Central memory CD8-positive, alpha-beta T cell (primary cell): ENCODE results near the gene BAIAP2.

ENCODE experiments used
- ATAC-seq: fragments of 150-1000 bp; cut with Tn5 transposase; replicated peaks from 2 replicates; pipeline ENCODE4 v1.10.0; 2022; ENCODE audit warnings: mild to moderate bottlenecking, moderate FRiP score, moderate number of reproducible peaks; ENCODE audit not compliant: poor library complexity, severe bottlenecking; ENCODE audit errors: extremely low read depth
- DNase-seq, 2 donors: peaks; one replicate each; pipeline ENCODE4 v3.0.0; 2021; ENCODE audit warnings: low spot score in 2 of 2
- H3K27ac Mint-ChIP-seq: one replicate; pipeline ENCODE4 v1.8.0; 2022; ENCODE audit warnings: low read depth, mild to moderate bottlenecking, moderate library complexity, mixed read lengths
- H3K27me3 Mint-ChIP-seq: one replicate; pipeline ENCODE4 v1.8.0; 2022; ENCODE audit warnings: mixed read lengths
- H3K36me3 Mint-ChIP-seq: one replicate; pipeline ENCODE4 v1.8.0; 2022; ENCODE audit warnings: mild to moderate bottlenecking, moderate library complexity, mixed read lengths; ENCODE audit not compliant: insufficient read depth
- H3K4me1 Mint-ChIP-seq: one replicate; pipeline ENCODE4 v1.8.0; 2022; ENCODE audit warnings: mixed read lengths
- H3K4me3 Mint-ChIP-seq: one replicate; pipeline ENCODE4 v1.8.0; 2022; ENCODE audit warnings: mild to moderate bottlenecking, moderate library complexity, mixed read lengths
- H3K9me3 Mint-ChIP-seq: one replicate; pipeline ENCODE4 v1.8.0; 2022; ENCODE audit warnings: mixed read lengths

Gene BAIAP2

GRCh38 chr17:81127133-81127455, 92.1 kb downstream of the BAIAP2 start:
- Mint-ChIP-seq H3K27ac (no peak overlapping the region), H3K27me3 (no peaks in the 10 kb centered on the region), H3K4me3 (no peak overlapping the region), H3K4me1 (no peaks in the 10 kb centered on the region), H3K36me3 (no peaks in the 10 kb centered on the region), H3K9me3 (no peaks in the 10 kb centered on the region)
- no peak for DNase-seq
- no peak for ATAC-seq

GRCh38 chr17:81127526-81128177, 92.7 kb downstream of the BAIAP2 start:
- H3K9me3 Mint-ChIP-seq, result no peaks in the 10 kb centered on the region
- DNase-seq (no peak), ATAC-seq (no peak)
- H3K27ac Mint-ChIP-seq, result no peak overlapping the region
- H3K27me3 Mint-ChIP-seq, result no peaks in the 10 kb centered on the region
- H3K4me3 Mint-ChIP-seq, result no peak overlapping the region
- no peaks in the 10 kb centered on the region for H3K36me3 Mint-ChIP-seq
- no peaks in the 10 kb centered on the region for H3K4me1 Mint-ChIP-seq

- Mint-ChIP-seq H3K36me3 (no peaks in the 10 kb centered on the region), H3K27me3 (no peaks in the 10 kb centered on the region), H3K4me1 (no peaks in the 10 kb centered on the region), H3K27ac (no peak overlapping the region), H3K9me3 (no peaks in the 10 kb centered on the region), H3K4me3 (no peak overlapping the region)
- no peak for ATAC-seq
- no peak for DNase-seq
These were observed 93.4 kb downstream of the BAIAP2 start for GRCh38 chr17:81128338-81128737.

GRCh38 chr17:81128774-81129173, 93.8 kb downstream of the BAIAP2 start:
- H3K4me1 Mint-ChIP-seq, result no peaks in the 10 kb centered on the region
- H3K36me3 Mint-ChIP-seq, result no peaks in the 10 kb centered on the region
- no peaks in the 10 kb centered on the region for H3K27me3 Mint-ChIP-seq
- ATAC-seq (no peak), DNase-seq (no peak)
- H3K4me3 Mint-ChIP-seq, result no peak overlapping the region
- H3K9me3 Mint-ChIP-seq, result no peaks in the 10 kb centered on the region
- no peak overlapping the region for H3K27ac Mint-ChIP-seq

- ATAC-seq, result no peak
- DNase-seq, result no peak
- no peaks in the 10 kb centered on the region for H3K9me3 Mint-ChIP-seq
- no peak overlapping the region for H3K4me3 Mint-ChIP-seq
- H3K27ac Mint-ChIP-seq, result no peak overlapping the region
- H3K36me3 Mint-ChIP-seq, result no peaks in the 10 kb centered on the region
- no peaks in the 10 kb centered on the region for H3K27me3 Mint-ChIP-seq
- H3K4me1 Mint-ChIP-seq, result no peaks in the 10 kb centered on the region
These were observed 94.3 kb downstream of the BAIAP2 start for GRCh38 chr17:81129289-81129688.

- Mint-ChIP-seq H3K4me3 (no peak overlapping the region), H3K27me3 (no peaks in the 10 kb centered on the region), H3K9me3 (no peaks in the 10 kb centered on the region), H3K36me3 (no peaks in the 10 kb centered on the region), H3K4me1 (no peaks in the 10 kb centered on the region), H3K27ac (no peak overlapping the region)
- DNase-seq (no peak), ATAC-seq (no peak)
These were observed 94.9 kb downstream of the BAIAP2 start for GRCh38 chr17:81129711-81130367.

- H3K4me3 Mint-ChIP-seq, result no peak overlapping the region
- no peaks in the 10 kb centered on the region for H3K9me3 Mint-ChIP-seq
- H3K36me3 Mint-ChIP-seq, result no peaks in the 10 kb centered on the region
- H3K27ac Mint-ChIP-seq, result no peak overlapping the region
- H3K4me1 Mint-ChIP-seq, result no peaks in the 10 kb centered on the region
- ATAC-seq, result no peak
- no peak for DNase-seq
- H3K27me3 Mint-ChIP-seq, result no peaks in the 10 kb centered on the region
These were observed 95.7 kb downstream of the BAIAP2 start for GRCh38 chr17:81130385-81131361.

- Mint-ChIP-seq H3K4me1 (no peaks in the 10 kb centered on the region), H3K36me3 (no peaks in the 10 kb centered on the region), H3K27me3 (no peaks in the 10 kb centered on the region), H3K27ac (no peak overlapping the region), H3K4me3 (no peak overlapping the region), H3K9me3 (no peaks in the 10 kb centered on the region)
- DNase-seq (no peak), ATAC-seq (no peak)
These were observed 96.7 kb downstream of the BAIAP2 start for GRCh38 chr17:81131486-81132196.

- Mint-ChIP-seq H3K36me3 (no peaks in the 10 kb centered on the region), H3K4me3 (no peak overlapping the region), H3K27ac (no peak overlapping the region), H3K27me3 (no peaks in the 10 kb centered on the region), H3K4me1 (no peaks in the 10 kb centered on the region), H3K9me3 (no peaks in the 10 kb centered on the region)
- no peak for DNase-seq
- no peak for ATAC-seq
These were observed 97.2 kb downstream of the BAIAP2 start for GRCh38 chr17:81132197-81132540.

GRCh38 chr17:81132770-81133723, 98.1 kb downstream of the BAIAP2 start:
- H3K4me1 Mint-ChIP-seq, result no peaks in the 10 kb centered on the region
- no peaks in the 10 kb centered on the region for H3K9me3 Mint-ChIP-seq
- H3K36me3 Mint-ChIP-seq, result no peaks in the 10 kb centered on the region
- ATAC-seq (no peak), DNase-seq (no peak)
- no peak overlapping the region for H3K4me3 Mint-ChIP-seq
- H3K27ac Mint-ChIP-seq, result no peak overlapping the region
- H3K27me3 Mint-ChIP-seq, result no peaks in the 10 kb centered on the region

- ATAC-seq, result no peak
- Mint-ChIP-seq H3K4me3 (no peak overlapping the region), H3K4me1 (no peaks in the 10 kb centered on the region), H3K36me3 (peaks cover 2% of the 10 kb centered on the region), H3K27ac (no peak overlapping the region), H3K9me3 (no peaks in the 10 kb centered on the region), H3K27me3 (no peaks in the 10 kb centered on the region)
- no peak for DNase-seq
These were observed 99.3 kb downstream of the BAIAP2 start for GRCh38 chr17:81134064-81134781.
